Astrocyte of the spinal cord (primary cell): Measurements from ENCODE around the gene SP6.

Experiments
- DNase-seq: peaks from one replicate; pipeline ENCODE4 v3.0.0; 2011; ENCODE audit warnings: low read depth, low spot score
- H3K4me3 ChIP-seq: 2 replicates; pipeline ENCODE4 v1.5.1; 2011; ENCODE audit warnings: low read depth, mild to moderate bottlenecking, low read length, moderate library complexity
- in situ Hi-C: cut with HindIII; loops from 2 replicates; pipeline ENCODE4 v1.10.0; 2017; ENCODE audit warnings: low sequenced_read_pairs
- TF ChIP-seq, protein P1 (sequence below): IDR thresholded peaks from 2 replicates; pipeline ENCODE4 v1.5.1; 2012; ENCODE audit warnings: low read depth, mild to moderate bottlenecking, low read length, inconsistent platforms

The SP6 gene

DNA sequence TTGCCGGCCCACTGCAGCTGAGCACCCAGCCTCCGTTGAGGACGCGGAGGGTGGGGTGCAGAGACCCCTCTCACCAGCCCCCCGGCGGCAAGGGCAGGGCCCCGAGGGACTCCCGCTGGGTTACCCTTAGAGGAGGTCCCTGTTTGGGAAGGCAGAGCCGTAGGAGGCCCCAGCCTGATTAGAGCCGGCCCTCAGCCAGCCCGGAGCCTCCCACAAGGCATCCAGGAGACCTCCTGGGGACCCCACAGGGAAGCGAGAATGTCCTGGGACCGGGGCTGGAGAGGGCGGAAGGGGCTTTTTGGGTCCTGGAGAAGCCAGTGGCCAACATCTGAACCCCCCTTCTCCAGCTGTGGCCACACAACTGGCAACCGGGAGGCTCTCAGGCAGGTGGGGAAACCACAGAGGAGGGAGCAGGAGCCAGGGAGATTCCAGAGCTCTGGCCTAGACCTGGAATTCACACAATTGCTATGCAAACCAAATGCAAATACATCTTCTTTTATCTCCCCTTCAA is 21.7 kb upstream of the SP6 start:
- no peak overlapping the region for H3K4me3 ChIP-seq
- DNase-seq: peak; percentile 22
- in situ Hi-C loops: no loop called here
- TF ChIP-seq, protein P1, sequence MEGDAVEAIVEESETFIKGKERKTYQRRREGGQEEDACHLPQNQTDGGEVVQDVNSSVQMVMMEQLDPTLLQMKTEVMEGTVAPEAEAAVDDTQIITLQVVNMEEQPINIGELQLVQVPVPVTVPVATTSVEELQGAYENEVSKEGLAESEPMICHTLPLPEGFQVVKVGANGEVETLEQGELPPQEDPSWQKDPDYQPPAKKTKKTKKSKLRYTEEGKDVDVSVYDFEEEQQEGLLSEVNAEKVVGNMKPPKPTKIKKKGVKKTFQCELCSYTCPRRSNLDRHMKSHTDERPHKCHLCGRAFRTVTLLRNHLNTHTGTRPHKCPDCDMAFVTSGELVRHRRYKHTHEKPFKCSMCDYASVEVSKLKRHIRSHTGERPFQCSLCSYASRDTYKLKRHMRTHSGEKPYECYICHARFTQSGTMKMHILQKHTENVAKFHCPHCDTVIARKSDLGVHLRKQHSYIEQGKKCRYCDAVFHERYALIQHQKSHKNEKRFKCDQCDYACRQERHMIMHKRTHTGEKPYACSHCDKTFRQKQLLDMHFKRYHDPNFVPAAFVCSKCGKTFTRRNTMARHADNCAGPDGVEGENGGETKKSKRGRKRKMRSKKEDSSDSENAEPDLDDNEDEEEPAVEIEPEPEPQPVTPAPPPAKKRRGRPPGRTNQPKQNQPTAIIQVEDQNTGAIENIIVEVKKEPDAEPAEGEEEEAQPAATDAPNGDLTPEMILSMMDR: no peak

DNA sequence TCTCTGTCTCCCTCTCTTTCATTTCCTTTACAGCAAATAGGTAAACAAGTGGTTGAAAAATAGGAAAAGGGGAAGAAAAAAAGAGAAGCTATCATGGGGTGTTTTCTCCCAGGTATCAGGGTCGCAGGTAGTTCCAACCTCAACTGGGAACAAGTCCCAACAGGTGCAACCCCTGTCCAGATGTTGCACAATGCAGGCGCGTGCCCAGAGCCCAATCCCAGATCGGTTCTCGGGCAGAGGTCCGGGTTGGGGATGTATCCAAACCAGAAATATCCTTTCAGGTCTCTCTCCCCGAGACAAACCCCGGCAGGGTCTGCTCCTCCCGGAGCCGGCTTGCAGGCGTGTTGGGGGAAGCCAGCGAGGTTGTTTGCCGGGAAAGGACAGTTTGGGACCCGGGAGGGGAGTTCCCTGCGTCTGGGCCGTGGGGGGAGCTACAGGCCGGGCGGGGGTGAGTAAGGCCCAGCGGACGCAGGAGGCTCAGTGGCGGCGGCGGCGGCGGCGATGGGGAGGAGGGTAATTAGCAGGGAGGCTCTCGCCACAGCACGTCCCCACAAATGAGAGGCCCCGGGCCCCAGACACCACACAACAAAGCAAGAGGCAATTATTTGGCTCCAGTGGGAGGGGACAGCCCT is 21.2 kb upstream of the SP6 start:
- DNase-seq: no peak
- no peak overlapping the region for H3K4me3 ChIP-seq
- TF ChIP-seq, protein P1: no peak
- in situ Hi-C loops: no loop called here

DNA sequence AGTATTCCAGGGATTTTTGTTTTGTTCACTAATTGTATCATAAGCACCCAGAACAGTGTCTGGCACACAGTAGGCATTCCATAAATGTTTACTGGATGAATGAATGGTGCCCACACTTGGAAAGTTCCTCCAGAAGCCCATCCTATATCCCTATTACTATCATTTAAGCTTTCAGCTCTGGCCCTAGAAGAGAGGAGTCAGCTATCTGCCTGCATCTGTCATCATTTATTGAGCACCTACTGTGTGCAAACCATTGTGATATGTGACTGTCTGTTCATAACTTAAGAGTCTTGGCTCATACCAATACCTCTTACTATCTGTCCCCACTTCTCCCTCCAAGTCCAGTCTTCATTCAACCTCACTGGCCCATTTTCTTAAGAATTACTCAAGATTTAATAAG is 20.1 kb upstream of the SP6 start:
- in situ Hi-C loops: no loop called here
- DNase-seq: no peak
- no peak overlapping the region for H3K4me3 ChIP-seq
- TF ChIP-seq, protein P1: no peak

DNA sequence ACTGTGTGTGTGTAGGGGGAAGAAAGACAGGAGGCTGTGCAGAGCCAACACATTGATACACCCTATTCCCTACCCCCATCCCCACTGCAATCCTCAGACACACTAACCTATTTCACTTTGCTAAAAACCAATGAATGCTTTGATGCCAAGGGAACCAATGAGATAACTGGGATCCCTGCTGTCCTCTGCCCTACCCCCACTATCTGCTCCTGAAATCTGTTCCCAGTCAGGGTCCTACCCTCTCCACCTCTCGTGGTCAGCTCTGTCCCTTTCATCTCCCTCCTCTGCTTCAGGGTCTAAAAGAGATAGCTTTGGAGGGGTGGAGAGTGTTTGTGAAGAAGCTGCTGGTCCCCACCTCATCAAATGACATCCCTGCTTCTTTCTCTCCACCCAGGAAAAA is 19.1 kb upstream of the SP6 start:
- no peak overlapping the region for H3K4me3 ChIP-seq
- DNase-seq: no peak
- in situ Hi-C loops: no loop called here
- TF ChIP-seq, protein P1: no peak

DNA sequence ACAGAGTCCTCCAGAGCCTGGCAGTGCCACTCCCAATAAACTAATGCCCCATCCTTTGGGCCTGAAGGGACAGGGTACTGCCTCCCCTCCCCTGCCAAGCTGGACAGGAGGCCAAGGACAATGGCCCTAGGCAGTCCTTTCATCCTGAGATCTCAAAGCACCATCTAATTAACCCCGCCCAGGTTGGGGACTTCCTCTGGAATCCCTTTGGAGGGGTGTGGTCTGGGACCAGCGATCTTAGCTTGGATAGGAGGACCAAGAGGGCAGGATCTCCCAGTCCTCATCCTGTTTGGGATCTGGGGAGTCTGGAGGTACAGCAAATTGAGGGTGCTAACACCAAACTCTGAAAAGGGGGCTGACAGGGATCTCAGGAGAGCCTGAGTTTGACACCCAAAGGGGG is 18.2 kb upstream of the SP6 start:
- no peak overlapping the region for H3K4me3 ChIP-seq
- TF ChIP-seq, protein P1: no peak
- in situ Hi-C loops: no loop called here
- no peak for DNase-seq

DNA sequence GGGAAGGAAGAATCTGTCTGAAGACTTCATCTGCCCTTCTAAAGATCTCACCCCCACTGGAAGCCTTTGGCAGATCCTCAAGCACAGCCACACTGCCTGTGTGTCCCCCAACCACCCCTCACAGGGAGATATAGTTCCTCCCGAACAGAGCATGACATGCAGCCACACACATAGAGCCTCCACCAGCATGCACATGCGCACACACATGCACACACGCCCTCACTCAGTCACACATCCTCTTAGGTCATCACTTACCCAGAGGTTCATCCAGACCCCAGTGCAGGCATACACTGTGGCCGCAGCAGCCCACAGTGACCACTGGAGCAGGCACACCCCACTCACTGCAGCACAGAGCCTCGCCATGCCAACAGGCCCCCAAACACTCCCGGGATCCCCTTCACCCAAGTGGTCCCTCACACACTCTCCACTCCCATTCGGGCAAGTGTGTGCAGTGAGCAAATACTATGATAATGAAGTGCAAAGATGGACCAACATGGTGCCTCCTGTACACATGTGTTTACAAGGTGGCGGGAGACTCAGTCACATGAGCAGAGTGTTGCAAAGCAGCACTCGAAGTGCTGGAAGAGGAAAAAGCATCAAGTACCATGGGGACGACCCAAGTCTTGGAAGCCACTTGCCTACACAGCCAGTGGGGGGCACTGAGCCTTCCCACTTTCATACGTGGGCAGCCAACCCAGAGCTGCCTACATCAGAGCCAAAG is 17.0 kb upstream of the SP6 start:
- TF ChIP-seq, protein P1: no peak
- no peak for DNase-seq
- no peak overlapping the region for H3K4me3 ChIP-seq
- in situ Hi-C loops: no loop called here
